HG03280 (cell line): Measurements from ENCODE around the gene BAZ2B.

Experiments
- ATAC-seq: cut with Tn5 transposase; IDR thresholded peaks from one replicate; pipeline ENCODE4 v1.9.1; 2021; ENCODE audit warnings: mild to moderate bottlenecking, moderate library complexity; ENCODE audit not compliant: unreplicated experiment

The BAZ2B gene

DNA sequence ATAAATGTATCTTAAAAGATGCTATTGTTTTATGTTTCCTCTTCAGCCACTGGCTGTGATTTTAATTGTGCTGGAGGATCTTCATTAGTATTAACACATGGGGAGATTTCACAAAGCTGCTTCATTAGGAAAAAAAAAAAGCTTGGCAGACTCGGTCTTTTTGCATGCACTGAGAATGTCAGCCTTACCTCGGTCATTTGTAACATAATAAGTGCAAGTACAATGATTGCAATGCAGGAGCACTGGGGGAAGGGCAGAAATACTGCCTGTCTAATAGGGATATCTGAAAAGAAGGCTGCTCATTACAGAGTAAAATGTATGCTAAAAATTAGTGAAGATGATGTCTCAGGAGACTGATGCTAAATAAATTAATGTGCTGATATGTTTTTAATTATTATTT is 1.3 kb upstream of the BAZ2B start:
- no peak for ATAC-seq

DNA sequence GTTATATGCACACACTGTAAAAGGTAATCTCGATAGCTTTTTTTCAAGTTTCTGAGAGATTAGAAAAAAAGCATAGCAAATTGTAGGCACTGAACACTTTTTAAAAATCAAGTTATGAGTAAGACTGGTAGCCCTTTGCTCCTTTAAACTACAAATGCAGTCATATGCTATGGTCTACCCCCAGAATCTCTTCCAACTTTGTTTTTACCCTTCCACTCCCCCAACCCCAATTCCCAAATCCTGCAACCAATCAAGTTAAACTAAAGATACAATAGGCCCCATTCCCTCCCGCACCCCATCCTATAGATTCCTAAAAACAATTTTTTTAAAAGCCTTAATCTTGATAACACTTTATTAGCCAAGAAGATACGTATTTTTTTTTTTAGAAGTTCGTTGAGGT is 752 bp upstream of the BAZ2B start:
- no peak for ATAC-seq

GRCh38 chr2:159615367-159616285 is 722 bp downstream of the BAZ2B start:
- peak; percentile 79 for ATAC-seq

DNA sequence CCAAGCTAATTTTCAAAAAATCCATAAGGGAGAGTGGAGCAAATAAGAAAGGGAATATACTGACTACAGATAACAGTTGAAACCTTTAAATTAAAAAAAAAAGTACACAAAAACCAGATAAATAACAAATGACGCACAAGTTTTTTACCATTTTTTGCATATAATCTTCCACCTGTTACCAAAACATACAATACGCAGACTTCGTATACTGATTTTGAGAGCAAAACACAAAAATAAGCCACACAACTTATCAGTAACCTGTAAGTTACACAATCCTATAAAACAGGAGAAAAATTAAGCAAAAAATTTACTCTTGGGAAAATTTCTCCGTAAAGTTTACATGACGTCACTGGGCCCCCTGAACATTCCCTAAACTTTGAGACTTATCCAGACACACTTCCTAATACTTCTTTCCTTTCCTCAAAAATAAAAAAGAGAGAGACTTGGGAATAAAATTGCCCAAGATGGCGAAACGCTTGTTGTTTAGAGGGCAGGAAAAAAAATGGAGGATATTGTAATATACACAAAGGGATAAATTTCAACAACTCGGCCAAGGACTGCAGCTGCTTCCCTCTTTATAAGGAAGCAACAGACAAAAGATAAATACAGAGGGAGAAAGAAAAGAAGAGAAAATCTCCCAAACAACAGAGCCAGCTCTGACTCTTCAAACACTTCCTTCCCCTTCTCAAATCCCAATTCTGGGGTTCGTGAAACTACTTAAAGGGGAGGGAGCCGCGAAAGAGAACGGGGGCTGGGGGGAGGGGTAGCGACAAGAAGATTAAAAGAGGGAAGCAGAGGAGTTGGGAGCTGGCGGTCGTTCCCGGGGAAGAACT is 1.6 kb downstream of the BAZ2B start:
- no peak for ATAC-seq

GRCh38 chr2:159613651-159614285 is 2.6 kb downstream of the BAZ2B start:
- ATAC-seq: no peak

GRCh38 chr2:159613091-159613490 is 3.3 kb downstream of the BAZ2B start:
- no peak for ATAC-seq

DNA sequence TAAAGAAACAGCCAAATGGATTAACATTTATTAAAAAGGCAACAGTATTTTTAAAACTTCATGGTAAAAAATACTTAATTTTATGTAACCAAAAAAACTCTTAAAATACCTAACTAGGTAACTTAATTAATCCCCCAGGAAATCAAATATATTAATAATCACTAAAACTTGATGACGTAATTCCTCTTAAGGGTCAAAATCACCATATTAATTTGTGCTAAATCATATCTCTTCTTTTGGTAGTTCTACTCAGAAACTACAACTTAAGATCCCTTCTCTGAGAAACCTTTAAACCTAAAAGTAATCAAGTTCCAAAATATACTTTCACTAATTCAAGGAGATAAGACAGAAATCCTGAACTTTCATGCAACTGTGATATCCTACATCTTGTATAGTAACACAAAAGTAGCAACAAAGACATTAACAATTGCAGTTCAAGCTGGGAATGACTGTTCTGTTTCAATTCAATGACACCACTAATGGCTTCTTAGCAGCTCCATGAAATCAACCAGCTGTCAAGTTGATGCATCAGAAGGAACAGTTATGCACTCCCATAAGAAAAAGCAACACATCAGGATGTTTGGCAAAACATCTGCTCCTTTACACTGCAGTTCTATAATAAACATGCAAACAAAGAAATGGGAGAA is 4.0 kb downstream of the BAZ2B start:
- no peak for ATAC-seq

GRCh38 chr2:159609811-159610549 is 6.4 kb downstream of the BAZ2B start:
- no peak for ATAC-seq

GRCh38 chr2:159608723-159609308 is 7.5 kb downstream of the BAZ2B start:
- ATAC-seq: no peak

DNA sequence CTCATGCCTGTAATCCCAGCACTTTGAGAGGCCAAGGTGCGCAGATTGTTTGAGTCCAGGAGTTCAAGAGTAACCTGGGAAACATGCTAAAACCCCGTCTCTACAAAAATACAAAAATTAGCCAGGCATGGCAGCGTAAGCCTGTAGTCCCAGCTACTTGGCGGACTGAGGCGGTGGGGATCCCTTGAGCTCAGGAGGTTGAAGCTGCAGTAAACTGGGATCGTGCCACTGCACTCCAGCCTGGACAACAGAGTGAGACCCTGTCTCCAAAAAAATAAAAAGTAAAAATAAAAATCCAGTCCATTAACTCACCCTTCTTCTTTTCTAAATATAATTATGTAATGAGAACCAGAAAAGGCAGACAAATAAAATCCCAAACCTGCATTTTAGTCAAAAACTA is 8.2 kb downstream of the BAZ2B start:
- no peak for ATAC-seq

GRCh38 chr2:159606287-159606686 is 10.1 kb downstream of the BAZ2B start:
- ATAC-seq: no peak

DNA sequence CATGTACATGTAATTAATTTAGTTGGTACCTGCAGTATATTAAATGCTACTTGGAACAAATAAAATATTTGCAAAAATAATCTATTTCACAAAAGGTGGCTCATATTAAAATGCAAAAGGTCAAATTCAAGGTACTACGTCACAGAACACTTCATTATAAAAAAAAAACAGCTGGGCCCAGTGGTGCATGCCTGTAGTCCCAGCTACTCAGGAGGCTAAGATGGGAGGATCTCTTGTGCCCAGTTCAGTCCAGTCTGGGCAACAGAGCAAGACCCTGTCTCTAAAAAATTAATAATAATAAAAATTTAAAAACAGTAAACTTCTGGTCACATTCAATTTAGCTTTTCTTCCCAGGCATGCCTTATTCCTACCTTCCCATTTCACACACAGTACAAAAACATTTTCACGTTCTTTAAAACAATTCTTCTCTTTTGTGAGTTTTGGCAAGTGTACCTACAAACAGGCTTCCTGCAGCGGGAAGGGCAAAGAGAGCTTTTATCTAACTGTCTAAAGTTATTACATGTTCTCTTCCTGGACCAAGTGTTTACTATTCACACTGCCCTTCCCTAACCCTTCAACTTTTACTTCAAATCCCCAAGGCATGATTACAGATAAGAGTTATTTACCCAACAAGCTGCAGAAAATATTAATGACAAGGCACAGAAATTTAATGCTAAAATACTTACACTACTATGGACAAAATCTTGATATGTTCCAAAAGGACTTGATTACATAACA is 10.7 kb downstream of the BAZ2B start:
- ATAC-seq: no peak

- no peak for ATAC-seq
Observed at GRCh38 chr2:159604159-159604558, 12.2 kb downstream of the BAZ2B start.

GRCh38 chr2:159600752-159601151 is 15.6 kb downstream of the BAZ2B start:
- no peak for ATAC-seq

- ATAC-seq: no peak
Observed at GRCh38 chr2:159595410-159596046, 20.8 kb downstream of the BAZ2B start.

- no peak for ATAC-seq
Observed at GRCh38 chr2:159592441-159592840, 23.9 kb downstream of the BAZ2B start.

- no peak for ATAC-seq
Observed at GRCh38 chr2:159591221-159591620, 25.1 kb downstream of the BAZ2B start.

DNA sequence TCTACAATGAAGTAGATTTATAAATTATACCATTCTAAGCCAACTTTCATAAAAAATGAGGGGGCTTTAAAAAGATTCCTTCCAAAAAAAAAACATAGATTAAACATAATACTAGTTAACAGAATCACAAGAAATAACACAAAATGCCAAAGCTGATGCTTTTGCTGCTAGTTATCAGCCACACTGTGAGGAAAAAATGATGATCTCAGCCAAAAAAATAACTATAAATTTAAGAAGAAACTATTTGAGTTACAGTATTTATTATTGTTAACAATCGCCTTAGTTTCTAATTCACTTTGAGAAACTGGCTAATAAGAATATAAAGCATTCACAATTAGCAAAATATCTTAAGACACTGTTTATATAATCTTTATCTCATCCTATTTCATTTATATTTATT is 27.1 kb downstream of the BAZ2B start:
- no peak for ATAC-seq

DNA sequence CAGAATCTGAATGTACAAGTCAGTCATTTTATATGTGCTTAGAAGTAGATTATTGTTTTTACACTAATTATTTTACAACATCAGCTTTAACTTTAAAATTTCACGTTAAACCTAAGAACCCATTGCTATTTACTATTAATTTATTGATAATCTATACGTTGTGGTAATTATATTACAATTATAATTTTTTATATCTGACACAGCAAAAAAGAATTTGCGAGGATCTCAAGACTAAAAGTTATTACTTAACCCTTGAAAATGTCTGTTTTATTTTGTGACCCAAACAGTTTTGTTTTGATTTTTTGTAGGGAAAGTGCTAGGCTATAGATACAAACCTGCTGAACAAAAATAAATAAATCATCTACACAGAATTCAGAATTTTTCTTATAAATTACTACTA is 30.3 kb downstream of the BAZ2B start:
- ATAC-seq: no peak
